WERI-Rb-1 (cell line): Measurements from ENCODE around the gene CACNB2.

Source experiments
- DNase-seq: peaks from one replicate; pipeline ENCODE4 v3.0.0-alpha.2; 2020
- H3K27ac ChIP-seq: fragments of 250-450 bp; sonication (Bioruptor Pico); 2 replicates; pipeline ENCODE4 v1.5.1; 2020; ENCODE audit warnings: mild to moderate bottlenecking, moderate library complexity
- H3K27me3 ChIP-seq: fragments of 250-450 bp; sonication (Bioruptor Pico); 2 replicates; pipeline ENCODE4 v1.5.1; 2021; ENCODE audit warnings: mild to moderate bottlenecking, low read depth, moderate library complexity; ENCODE audit not compliant: insufficient read depth, severe bottlenecking
- H3K36me3 ChIP-seq: fragments of 250-450 bp; sonication (Bioruptor Pico); 2 replicates; pipeline ENCODE4 v1.5.1; 2020; ENCODE audit warnings: mild to moderate bottlenecking, moderate library complexity
- H3K4me3 ChIP-seq: 2 replicates; pipeline ENCODE4 v1.5.1; 2011; ENCODE audit warnings: low read depth, mild to moderate bottlenecking, control low read depth, low read length
- H3K9me3 ChIP-seq: fragments of 250-450 bp; sonication (Bioruptor Pico); 2 replicates; pipeline ENCODE4 v1.5.1; 2021; ENCODE audit warnings: mild to moderate bottlenecking, moderate library complexity; ENCODE audit not compliant: severe bottlenecking
- CTCF ChIP-seq: IDR thresholded peaks from 2 replicates; pipeline ENCODE4 v1.5.1; 2011; ENCODE audit warnings: low read depth, mild to moderate bottlenecking, control low read depth, inconsistent platforms, low read length

CACNB2 gene

GRCh38 chr10:18325889-18326531 lies 185.8 kb downstream of the CACNB2 start:
- Histone ChIP-seq H3K27ac (no peak overlapping the region), H3K4me3 (no peak overlapping the region), H3K27me3 (no peaks in the 10 kb centered on the region), H3K9me3 (no peaks in the 10 kb centered on the region), H3K36me3 (no peaks in the 10 kb centered on the region)
- DNase-seq: no peak
- no peak for TF ChIP-seq CTCF

- no peak for TF ChIP-seq CTCF
- H3K4me3 ChIP-seq: no peak overlapping the region
- H3K27ac ChIP-seq: no peak overlapping the region
- no peaks in the 10 kb centered on the region for H3K36me3 ChIP-seq
- no peak for DNase-seq
- H3K9me3 ChIP-seq: no peaks in the 10 kb centered on the region
- H3K27me3 ChIP-seq: no peaks in the 10 kb centered on the region
Observed at GRCh38 chr10:18328941-18329340, 188.7 kb downstream of the CACNB2 start.

GRCh38 chr10:18332048-18332447 lies 191.8 kb downstream of the CACNB2 start:
- no peak for DNase-seq
- Histone ChIP-seq H3K4me3 (no peak overlapping the region), H3K9me3 (no peaks in the 10 kb centered on the region), H3K27me3 (no peaks in the 10 kb centered on the region), H3K27ac (no peak overlapping the region), H3K36me3 (no peaks in the 10 kb centered on the region)
- no peak for TF ChIP-seq CTCF

GRCh38 chr10:18332484-18332883 lies 192.3 kb downstream of the CACNB2 start:
- no peak overlapping the region for H3K27ac ChIP-seq
- no peak overlapping the region for H3K4me3 ChIP-seq
- no peak for TF ChIP-seq CTCF
- no peaks in the 10 kb centered on the region for H3K9me3 ChIP-seq
- no peaks in the 10 kb centered on the region for H3K27me3 ChIP-seq
- no peaks in the 10 kb centered on the region for H3K36me3 ChIP-seq
- no peak for DNase-seq

- H3K9me3 ChIP-seq: no peaks in the 10 kb centered on the region
- TF ChIP-seq CTCF: no peak
- no peaks in the 10 kb centered on the region for H3K27me3 ChIP-seq
- no peak overlapping the region for H3K27ac ChIP-seq
- no peak overlapping the region for H3K4me3 ChIP-seq
- H3K36me3 ChIP-seq: no peaks in the 10 kb centered on the region
- no peak for DNase-seq
Observed at GRCh38 chr10:18333621-18334020, 193.4 kb downstream of the CACNB2 start.
